ENCODE results near the gene CCND1.

DNA sequence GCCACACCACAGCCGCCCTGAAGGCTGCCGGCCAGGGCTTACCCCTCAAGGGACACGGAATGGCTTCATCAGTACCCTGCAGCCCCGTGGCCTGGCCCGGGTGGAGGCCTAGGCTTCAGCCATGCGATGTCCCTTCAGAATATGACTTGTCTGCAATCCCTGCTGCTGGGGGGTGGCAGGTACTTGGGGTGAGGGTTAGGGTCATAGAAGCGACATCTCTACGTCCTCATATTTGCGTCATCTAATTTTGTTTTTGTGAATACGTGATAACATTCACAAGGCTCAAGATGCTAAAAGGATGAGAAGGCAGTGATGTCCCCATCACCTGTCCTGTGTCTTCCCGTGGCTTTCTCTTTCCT, 6.4 kb downstream of the CCND1 start:
- TF ChIP-seq ZNF79 (CRISPR knock-in tag; IDR thresholded peaks at IDR 0.05; ENCODE audit: low read depth) (no peak), SREBF2 (CRISPR knock-in tag; IDR thresholded peaks at IDR 0.05) (no peak), ZNF224 (CRISPR knock-in tag; IDR thresholded peaks at IDR 0.05) (no peak), MAFF (IDR thresholded peaks at IDR 0.05; ENCODE audit: low read length) (no peak), U2AF2 (optimal IDR thresholded peaks at IDR 0.05; ENCODE audit: low read depth, low read length) (no peak), SETDB1 (IDR thresholded peaks at IDR 0.05; ENCODE audit: low read length) (no peak), TCF7L2 (IDR thresholded peaks at IDR 0.05; ENCODE audit: low read depth, low read length) (no peak), MYC (IDR thresholded peaks at IDR 0.05; ENCODE audit: low read depth, low read length) (no peak), MYC (CRISPR knock-in tag; IDR thresholded peaks at IDR 0.05; ENCODE audit: borderline replicate concordance, low read depth) (no peak)
- TF ChIP-seq, protein P1, sequence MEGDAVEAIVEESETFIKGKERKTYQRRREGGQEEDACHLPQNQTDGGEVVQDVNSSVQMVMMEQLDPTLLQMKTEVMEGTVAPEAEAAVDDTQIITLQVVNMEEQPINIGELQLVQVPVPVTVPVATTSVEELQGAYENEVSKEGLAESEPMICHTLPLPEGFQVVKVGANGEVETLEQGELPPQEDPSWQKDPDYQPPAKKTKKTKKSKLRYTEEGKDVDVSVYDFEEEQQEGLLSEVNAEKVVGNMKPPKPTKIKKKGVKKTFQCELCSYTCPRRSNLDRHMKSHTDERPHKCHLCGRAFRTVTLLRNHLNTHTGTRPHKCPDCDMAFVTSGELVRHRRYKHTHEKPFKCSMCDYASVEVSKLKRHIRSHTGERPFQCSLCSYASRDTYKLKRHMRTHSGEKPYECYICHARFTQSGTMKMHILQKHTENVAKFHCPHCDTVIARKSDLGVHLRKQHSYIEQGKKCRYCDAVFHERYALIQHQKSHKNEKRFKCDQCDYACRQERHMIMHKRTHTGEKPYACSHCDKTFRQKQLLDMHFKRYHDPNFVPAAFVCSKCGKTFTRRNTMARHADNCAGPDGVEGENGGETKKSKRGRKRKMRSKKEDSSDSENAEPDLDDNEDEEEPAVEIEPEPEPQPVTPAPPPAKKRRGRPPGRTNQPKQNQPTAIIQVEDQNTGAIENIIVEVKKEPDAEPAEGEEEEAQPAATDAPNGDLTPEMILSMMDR (IDR thresholded peaks at IDR 0.05 in 2 of 3, conservative IDR thresholded peaks at IDR 0.05 in 1 of 3; ENCODE audit: insufficient read depth in 2 of 3, low read depth in 1 of 3, low read length in 3 of 3): no peak
